NCI-H82 (cell line): Measurements from ENCODE around the gene METAP2.
"Not testable (repeated sequence)": the region's sequence is repeated elsewhere in the genome, so short reads cannot be mapped to it uniquely, and the experiment has no call there.

Experiments
- DNase-seq: peaks from one replicate; lab custom pipeline; 2025; lab: John Stamatoyannopoulos, UW

METAP2 gene

DNA sequence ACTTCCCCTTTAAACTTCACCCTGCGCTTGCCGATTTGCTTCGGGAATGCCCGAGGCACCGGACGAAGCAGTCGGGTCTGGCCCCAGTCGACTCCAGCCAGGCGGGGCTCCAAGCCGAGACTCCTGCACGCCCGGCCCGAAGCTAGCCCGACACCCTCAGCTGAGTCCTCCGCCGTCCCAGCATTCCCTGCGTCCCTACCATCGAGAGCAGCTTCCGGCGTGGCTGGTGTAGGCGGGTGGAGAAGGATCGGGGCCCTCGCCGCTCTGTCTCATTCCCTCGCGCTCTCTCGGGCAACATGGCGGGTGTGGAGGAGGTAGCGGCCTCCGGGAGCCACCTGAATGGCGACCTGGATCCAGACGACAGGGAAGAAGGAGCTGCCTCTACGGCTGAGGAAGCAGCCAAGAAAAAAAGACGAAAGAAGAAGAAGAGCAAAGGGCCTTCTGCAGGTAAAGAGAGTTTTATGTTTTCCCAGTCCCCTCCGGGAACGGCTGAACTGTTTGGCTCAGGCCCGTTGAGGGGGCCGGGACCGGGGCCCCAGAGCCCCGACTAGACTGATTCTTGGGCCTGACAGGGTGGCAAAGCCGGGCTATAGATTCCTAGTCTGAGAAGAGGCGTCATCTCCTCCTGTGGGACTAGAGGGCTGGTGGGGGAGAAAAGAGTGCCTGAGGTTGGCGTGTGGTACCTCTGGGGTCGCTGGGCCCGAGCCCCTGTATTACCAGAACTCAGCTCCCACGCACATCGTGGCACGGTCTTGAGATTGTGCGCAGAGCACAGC lies at the start of gene METAP2:
TSS of gene METAP2 (plus strand) at position 269 of the 776 bp plus-strand sequence. CDS start at position 297, 28 bp downstream.
- DNase-seq, result peak; percentile 97

DNA sequence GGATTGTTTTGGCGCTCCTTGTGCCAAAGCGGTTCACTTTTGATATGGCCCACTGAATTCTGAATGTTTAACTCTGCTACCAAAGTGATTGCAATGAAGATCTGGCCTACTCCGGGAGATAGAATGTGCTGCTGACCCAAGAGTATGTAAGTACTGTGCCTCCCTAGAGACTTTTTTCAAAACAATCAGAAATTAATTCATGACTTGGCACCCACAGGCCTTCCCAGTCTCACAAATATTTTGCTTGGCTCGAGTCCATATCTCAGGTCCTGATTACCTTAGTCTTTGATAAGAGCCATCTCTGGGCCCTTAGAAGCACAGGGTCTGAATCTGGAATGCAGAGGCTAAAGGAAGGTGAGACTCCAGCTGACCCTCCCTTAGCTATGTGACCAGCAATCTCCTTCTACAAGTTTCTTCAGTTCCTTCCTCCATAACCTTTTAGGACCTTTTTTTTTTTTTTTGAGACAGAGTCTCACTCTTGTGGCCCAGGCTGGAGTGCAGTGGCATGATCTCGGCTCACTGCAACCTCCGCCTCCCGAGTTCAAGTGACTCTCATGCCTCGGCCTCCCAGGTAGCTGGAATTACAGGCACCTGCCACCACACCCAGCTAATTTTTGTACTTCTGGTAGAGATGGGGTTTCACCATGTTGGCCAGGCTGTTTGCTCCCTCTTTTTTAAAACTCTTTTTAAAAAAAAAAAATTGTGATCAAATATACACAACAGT lies 49.5 kb upstream of the METAP2 start:
- no peak for DNase-seq

DNA sequence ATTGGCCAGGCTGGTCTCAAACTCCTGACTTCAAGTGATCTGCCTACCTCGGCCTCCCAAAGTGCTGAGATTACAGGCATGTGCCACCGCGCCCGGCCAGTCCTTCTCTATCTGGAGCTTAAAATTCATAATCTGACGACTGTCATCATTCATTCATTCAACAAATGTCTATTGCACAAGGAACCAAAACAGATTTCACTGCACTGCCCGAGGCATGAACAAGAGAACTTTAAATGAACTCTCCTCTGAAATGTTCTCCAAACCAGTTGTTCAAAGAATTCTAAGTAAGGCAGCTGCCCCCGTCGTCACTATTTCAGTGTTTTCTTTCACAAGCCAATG lies 44.8 kb upstream of the METAP2 start:
- DNase-seq, result no peak

DNA sequence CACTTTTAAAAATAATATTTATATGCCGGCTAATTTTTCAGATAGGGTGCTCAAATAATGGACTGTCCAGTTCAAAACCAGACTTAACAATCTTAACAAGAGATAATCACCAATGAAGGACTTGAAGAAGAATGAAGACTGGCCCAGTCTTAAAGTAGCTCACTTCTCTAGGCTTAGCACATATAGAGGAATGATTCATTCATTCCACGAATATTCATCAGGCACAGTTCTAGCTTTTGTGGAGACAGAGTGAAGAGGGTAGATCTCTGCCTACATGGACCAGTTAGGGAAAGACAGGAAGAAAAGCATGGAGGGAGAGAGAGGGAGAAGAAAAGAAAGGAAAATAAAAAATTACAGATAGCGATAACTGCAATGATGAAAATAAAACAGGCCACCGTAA lies 42.8 kb upstream of the METAP2 start:
- no peak for DNase-seq

DNA sequence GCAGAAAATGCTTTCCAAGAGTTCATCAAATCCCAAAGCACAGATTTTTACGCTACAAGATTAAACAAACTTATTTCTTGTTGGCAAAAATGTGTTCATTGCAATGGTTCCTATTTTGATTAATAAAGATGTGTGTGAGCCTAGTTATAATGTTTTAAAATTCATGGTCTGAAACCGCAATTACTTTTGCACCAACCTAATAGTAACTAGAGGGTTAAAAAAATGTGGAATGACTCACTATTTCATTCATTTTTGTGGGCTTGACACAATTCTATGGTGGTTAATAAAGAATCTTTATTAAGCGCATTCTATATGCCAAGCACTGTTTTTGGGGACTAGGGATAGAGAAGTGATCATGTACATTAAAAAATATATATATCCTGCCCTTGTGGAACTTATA lies 38.6 kb upstream of the METAP2 start:
- DNase-seq, result no peak

DNA sequence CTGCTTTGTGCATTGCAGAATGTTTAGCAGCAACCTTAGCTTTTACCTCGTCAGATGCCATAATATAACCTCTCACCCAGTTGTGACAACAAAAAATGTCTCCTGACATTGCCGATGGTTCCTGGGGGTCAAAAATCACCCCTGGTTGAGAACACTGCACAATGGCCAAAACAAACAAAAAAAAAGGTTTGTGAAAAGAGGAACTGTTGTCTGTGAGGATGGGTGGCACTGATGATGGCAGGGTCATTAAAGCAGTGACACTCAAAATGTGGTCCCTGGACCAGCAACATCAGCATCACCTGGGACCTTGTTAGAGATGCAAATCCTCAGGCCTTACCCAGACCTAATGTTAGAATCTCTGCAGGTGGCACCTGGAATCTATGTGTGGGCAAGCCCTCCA lies 36.4 kb upstream of the METAP2 start:
- no peak for DNase-seq

DNA sequence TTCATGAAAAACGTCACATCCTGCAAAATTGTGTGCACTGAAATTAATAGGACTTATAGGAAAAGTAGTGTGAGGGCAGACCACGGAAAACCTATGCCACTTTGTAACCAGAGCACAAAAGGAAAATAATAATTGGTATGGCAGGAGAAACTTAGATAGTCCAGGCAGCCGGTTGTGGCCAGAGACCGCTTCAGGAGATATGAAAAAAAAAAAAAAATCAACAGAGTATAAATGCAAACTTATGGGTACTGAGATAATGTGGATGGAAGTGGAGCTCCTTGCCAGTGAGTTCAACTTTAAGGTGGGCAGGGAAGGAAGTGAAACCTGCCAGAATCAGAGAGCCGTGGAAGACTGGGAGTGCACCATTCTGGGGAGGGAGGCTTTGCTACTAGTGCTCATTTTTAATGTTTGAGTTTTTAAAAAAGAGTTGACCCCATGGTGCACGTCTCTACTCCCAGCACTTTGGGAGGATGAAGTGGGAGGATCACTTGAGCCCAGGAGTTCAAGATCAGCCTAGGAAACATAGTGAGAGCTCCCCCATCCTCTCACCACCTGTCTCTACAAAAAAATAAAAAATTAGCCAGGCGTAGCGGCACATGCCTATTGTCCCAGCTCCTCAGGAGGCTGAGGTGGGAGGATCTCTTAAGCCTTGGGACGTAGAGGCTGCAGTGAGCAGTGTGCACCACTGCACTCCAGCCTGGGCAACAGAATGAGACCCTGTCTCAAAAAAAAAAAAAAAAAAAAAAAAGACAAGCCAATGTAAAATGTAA lies 34.3 kb upstream of the METAP2 start:
- DNase-seq, result no peak

DNA sequence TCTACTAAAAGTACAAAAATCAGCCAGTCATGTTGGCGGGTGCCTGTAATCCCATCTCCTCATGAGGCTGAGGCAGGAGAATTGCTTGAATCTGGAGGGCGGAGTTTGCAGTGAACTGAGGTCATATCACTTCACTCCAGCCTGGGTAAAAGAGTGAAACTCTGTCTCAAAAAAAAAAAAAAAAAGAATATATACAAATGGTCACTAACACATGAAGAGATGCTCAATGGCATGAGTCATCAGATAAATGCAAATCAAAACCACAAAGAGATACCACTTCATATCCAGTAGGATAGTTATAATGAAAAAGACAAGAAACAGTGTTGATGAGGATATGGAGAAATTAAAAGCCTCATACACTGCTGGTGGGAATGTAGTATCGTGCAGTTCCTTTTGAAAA lies 33.6 kb upstream of the METAP2 start:
- no peak for DNase-seq

DNA sequence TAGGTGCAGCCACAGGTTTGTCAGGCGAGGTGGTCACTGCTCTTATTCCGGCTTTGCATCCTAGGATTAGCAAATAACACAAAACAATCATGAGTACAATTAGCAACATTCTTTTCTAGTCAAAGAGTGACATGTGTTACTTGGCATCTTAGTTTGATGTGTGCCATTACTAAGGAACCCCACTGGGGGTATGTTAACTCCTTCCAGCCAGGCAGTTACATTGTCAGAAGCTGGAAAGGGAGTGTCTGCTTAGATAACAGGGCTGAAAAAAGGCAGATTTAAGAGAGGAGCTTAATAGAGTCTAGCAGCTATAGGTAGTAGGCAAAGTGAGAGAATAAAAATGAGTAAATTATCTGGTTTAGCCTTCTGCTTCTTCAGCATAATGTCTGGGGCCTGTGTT lies 30.5 kb upstream of the METAP2 start:
- DNase-seq, result peak; percentile 28

DNA sequence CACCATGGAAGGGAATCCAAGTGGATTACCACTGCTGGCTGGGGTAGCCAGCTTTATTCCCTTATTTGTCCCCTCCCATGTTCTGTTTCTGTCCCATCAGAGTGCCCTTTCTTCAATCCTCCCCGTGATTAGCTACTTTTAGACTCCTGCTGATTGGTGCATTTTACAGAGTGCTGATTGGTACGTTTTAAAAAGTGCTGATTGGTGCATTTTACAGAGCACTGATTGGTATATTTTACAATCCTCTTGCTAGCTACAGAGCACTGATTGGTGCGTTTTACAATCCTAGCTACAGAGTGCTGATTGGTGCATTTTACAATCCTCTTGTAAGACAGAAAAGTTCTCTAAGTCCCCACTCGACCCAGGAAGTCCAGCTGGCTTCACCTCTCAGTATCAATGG lies 28.9 kb upstream of the METAP2 start:
- DNase-seq, result not testable (repeated sequence)

DNA sequence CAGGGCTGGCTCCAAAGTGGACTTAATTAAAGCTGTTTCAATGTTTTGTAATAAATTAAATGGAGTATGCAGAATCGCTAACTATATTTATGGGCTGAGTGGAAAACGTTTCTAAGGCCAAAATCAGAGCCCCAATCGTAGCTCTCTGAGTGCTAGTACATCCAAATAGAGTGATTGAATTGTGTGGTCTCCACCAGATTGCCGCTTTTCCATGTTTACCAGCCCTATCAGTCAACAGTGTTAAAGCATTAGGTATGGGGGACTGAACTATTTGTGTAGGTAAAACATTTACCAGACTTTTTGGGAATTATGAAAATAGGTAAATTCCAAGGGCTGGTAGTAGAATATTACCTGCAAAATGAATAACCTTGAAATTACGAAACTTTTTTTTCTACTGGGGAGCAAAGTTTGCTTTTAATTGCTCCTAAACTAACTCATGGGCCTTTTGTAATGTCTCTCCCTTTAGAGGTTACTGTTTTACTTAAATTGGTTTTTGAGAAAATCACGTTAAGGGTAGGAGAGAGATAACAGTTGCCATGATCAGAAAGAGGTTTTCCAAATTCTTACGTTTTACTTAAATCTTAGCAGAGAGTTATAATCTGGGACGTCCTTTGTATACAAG lies 28.0 kb upstream of the METAP2 start:
- no peak for DNase-seq

DNA sequence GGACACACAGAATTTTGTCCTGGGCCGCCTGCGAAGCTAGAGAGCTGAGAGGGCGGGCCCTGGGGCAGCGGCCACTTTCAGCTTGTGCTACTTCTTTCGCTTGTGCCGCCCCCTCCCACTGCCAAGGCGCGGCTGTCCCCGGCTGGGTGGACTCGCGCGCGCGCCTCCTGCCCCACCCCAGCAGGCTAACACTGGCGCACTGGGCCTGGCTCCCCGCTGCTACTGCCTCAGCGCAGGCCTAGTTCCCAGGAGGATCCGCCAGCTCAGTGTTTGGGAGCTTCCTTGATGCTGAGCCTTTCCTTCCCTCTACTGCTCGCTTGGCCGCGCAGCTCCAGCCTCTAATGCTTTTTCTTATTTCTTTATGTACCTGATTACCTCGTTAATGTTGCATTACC lies 27.4 kb upstream of the METAP2 start:
- no peak for DNase-seq

DNA sequence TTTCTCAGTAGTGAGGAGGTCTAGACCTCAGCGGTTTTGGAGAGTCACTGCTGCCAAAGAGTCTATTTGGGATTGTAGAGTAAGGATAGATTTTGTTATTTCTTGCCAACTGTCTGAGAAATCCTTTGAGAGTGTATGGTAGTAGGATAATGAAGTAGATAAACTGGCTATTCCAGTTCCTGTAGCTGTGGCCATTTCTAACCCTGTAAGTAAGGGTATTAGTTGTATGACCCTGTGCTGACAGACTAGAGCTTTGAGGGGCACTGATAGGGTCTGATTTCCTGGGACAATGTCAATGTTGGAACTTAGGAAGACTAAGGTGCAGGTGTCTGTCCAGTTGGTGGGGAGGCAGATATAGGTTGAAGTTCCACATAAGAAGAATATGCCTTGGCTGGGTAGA lies 24.3 kb upstream of the METAP2 start:
- not testable (repeated sequence) for DNase-seq

DNA sequence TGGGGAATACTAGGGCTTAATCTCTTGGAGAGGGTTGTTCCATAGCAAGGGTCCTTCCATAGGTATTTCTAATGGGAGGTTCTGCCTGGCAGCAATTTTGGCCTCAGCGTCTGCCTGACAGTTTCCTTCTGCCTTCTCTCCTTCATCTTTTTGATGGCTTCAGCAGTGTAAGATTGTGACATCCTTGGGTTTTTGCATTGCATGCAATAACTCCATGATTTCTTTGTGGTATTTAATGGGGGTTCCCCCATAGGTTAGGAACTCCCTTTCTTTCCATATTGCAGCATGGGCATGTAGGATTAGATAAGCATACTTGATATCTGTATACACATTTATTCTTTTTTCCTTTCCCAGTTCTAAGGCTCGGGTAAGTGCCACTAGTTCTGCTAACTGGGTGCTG lies 21.5 kb upstream of the METAP2 start:
- DNase-seq, result not testable (repeated sequence)

DNA sequence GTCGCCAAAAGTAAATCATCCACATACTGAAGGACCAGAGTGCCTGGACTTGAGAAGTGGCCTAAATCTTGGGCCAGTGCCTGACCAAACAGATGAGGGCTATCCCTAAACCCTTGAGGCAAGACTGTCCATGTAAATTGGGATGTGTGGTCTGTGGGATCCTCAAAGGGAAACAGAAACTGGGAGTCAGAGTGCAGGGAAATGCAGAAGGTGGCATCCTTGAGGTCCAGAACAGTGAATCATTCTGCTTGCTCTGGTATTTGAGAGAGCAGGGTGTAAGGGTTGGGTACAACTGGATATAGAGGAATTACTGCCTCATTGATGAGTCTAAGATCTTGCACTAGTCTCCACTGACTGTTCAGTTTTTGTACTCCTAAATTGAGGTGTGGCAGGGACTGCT lies 20.1 kb upstream of the METAP2 start:
- DNase-seq, result not testable (repeated sequence)

DNA sequence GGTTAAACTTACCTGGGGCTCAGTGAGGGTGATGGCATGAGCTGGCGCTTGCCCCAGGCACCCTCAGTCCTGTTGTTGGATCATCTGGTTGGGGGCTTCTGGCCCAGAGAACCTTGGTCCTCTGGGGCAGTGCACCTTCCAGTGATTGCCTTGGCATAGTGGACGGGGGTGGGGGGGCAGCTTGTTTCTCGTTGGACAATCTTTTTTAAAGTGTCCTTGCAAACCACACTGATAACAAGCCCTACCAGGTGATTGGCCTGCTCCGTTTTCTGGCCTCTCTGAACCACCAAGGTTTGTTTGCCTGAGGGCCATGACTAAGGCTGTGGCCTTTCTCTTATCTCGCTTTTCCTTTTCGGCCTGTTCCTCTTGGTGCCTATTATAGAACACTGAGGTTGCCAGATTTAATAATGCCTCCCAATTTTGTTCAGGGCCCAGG lies 19.2 kb upstream of the METAP2 start:
- DNase-seq, result not testable (repeated sequence)

DNA sequence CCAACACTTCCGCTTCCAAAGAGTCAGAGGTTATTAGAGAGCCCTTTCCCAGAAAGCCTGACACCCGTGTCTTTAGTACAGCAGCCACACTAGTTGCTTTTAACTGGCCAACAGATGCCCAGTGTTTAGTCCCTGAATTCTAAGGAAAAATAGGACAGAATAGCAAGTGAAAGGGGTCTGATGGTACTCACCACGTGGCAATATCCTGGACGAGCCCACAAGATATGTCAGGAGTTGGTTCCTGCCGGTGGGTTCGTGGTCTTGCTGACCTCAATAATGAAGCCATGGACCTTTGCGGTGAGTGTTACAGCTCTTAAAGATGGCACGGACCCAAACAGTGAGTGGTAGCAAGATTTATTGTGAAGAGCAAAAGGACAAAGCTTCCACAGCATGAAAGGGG lies 16.3 kb upstream of the METAP2 start:
- not testable (repeated sequence) for DNase-seq

DNA sequence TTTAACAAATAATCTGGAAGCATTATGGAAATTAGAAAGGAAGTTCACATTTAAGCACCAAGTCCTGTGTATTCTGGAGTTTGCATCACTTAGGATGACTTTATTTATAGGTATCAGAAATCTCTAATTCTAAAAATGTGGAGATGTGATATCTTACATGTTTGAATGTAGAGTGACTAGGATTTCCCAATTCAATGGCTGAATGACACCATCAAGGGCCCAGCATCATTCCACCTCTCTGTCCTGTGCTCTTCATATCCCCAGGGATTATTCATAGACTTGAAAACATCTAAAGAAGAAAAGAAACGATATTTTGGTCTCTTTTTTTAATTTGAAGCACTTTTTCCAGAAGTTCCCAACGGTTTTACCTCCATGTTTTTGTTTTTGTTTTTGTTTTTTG lies 15.2 kb upstream of the METAP2 start:
- DNase-seq, result no peak

DNA sequence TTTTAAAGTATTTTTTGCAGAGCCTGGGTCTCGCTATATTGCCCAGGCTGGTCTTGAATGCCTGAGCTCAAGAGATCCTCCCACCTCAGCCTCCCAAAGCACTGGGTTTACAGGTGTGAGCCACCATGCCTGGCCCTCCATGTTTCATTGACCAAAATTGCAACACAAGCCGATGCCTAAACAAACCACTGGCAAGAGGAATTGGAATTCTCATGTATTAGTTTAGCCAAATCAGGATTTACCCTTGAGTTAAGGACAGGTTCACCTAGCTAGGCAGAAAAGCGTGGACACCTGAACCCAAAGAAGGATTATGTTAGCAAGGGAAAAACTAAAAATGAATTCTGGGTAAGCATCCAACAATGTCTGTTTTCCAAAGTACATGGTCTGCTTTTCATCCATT lies 14.6 kb upstream of the METAP2 start:
- DNase-seq, result no peak

DNA sequence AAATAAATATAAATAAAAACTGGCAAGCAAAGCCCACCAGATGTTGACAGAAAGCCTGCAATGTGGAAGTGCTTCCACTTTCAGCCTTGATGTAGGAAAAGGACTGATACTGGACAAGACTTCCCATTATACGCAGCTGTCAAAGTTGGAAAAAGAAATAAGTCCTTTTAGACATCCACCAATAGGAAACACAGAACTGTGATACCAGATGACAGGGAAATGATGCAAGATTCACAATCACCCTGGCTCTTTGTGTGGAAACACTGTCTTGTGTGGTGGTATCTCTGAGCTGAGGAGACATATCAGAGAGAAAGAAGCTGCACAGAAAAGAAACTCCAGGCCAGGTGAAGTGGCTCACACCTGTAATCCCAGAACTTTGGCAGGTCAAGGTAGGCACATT lies 13.8 kb upstream of the METAP2 start:
- DNase-seq, result no peak

DNA sequence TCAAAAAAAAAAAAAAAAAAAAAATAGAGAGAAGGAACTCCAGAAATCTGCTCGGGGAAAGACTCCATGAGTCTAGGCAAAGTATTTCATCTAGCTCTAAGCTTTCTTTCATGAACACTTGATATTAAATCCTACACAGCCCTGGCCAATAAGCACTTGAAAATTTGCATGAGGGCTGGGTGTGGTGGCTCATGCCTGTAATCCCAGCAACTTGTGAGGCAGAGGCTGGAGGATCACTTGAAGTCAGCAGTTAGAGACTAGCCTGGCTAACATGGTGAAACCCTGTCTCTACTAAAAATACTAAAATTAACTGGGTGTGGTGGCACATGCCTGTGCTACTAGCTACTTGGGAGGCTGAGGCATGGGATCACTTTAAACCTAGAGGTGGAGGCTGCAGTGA lies 13.1 kb upstream of the METAP2 start:
- no peak for DNase-seq

DNA sequence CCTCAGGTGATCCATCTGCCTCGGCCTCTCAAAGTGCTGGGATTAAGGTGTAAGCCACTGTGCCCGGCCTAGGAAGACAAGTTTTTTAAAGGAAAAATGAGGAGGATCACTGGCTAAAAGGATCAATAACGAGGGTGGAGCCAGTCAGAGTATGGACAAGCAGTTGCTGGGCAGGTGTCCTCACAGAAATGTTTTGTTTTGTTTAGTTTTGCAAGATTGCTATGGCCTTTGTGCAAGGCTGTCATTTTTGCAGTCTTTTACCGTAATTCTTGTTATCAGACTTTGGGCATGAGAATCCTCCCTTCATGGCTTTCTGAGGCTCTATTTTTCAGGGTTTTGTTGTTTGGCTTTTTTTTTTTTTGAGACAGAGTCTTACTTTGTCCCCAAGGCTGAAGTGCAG lies 11.9 kb upstream of the METAP2 start:
- DNase-seq, result no peak
